ENCODE results near the gene RPL31. TPM values are rescaled to one million over a fixed set of nuclear protein-coding genes. Genes with fewer than 3 reads are reported as not detected.
A peak's percentile ranks its signal among the peaks of the same experiment; 100 is the strongest.

RPL31 gene
- total RNA-seq, 2 donors from 2014 or later: 1,159 to 1,593 TPM

DNA sequence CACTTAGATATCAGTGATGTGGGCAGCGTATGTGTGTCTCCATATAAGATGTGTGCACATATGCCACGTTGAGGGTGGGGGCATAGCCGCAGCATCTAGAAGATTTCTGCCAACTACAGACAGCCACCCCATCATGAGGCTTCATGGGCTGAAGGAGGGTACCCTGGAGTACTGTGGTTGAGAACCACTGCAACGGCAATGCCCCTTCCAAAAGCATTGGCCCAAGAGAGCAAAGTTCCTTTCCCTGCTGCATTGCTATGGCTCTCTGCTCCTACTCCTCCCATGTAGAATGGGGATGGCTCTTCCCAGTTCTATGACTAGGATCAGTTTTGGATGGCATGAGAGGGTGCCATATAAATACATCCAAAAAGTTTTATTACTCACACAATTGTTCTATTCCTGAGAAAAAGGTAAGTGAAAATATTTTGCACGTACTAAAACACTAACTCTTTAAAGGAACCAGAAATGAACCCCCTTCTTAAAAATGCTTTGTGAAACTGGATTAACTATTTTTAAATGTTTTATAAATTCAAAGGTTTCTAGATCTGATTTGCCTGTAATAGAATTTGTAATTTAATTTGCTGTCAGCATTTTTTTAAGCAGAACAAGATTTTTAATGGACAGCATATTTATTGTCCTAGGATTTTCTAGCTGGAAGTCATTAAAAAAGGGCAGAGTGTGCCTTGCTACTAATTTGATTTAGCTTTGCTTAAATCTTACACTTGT, 4.4 kb upstream of the RPL31 start:
- Mint-ChIP-seq H3K36me3 (ENCODE audit: low read depth) (peaks cover 11% of the 10 kb centered on the region), H3K27me3 (no peaks in the 10 kb centered on the region), H3K27ac (no peak overlapping the region), H3K9me3 (peaks cover 3% of the 10 kb centered on the region), H3K4me1 (peaks cover 8% of the 10 kb centered on the region), H3K4me3 (no peak overlapping the region)
- no peak for ATAC-seq (replicated peaks)

DNA sequence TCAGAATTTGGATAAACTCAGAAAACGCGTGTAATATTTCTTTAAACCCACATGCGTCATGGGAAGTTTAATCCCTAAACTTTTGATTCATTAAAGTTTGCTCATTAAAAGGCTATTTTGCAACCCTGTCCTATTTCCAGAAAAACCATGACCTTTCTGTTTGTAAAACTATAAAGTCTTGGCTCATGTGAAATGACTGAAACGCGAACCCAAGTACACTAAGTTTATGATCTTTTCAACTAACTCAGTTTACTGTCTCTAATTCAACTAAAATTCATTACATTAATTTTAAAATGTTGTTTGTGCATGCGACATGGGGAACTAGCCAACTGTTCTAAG, 3.9 kb upstream of the RPL31 start:
- Mint-ChIP-seq H3K27ac (no peak overlapping the region), H3K4me1 (peaks cover 8% of the 10 kb centered on the region), H3K27me3 (no peaks in the 10 kb centered on the region), H3K4me3 (no peak overlapping the region), H3K36me3 (ENCODE audit: low read depth) (peaks cover 17% of the 10 kb centered on the region), H3K9me3 (peaks cover 3% of the 10 kb centered on the region)
- no peak for ATAC-seq (replicated peaks)

DNA sequence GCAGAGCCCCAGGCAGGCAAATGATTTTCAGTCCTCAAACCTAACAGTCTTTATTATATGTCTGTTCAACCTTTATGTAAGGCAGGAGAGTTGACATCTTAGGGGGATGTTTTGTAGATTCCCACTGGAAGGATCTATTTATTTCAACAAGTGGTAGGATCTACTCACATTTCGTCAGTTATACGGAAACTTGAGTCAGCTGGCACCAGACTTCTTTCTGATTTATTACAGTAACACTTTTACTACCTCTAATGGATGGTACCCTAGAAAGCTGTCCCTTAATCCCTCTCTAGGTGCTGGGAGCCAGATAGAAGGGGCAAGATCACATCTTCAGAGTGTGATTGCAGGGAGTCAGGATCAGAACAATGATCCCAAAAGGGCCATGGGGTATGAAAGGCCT, 2.1 kb upstream of the RPL31 start:
- peak overlapping the region; percentile 64 for H3K27ac Mint-ChIP-seq
- no peaks in the 10 kb centered on the region for H3K27me3 Mint-ChIP-seq
- H3K9me3 Mint-ChIP-seq: peaks cover 3% of the 10 kb centered on the region
- peaks cover 26% of the 10 kb centered on the region for H3K4me1 Mint-ChIP-seq
- H3K4me3 Mint-ChIP-seq: peak overlapping the region; percentile 26
- H3K36me3 Mint-ChIP-seq (ENCODE audit: low read depth): peaks cover 35% of the 10 kb centered on the region
- ATAC-seq (replicated peaks): no peak

DNA sequence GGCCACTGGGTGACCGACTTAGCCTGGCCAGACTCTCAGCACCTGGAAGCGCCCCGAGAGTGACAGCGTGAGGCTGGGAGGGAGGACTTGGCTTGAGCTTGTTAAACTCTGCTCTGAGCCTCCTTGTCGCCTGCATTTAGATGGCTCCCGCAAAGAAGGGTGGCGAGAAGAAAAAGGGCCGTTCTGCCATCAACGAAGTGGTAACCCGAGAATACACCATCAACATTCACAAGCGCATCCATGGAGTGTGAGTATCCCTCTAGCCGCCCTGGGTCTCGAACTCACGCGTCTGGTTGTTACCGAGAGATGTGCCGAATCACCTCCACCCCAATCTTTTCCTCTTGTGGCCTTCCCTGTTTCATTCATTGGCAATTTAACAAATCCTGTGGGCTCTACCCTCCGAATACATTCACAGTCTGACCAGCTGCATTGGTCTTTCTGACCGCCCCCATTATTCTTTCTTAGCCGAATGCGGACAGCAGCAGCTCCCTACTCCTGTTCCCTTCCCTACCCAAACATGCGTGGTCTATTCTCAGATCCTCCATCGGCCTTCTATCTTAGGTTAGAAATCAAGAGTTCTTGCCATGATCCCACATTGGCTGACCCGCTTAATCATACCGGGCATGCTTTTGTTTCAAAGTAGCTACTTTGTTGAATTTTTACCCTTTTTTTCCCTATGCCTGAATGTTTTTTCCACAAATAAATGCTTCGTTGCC, 631 bp downstream of the RPL31 start:
- ATAC-seq (replicated peaks): no peak
- peaks cover 62% of the 10 kb centered on the region for H3K36me3 Mint-ChIP-seq (ENCODE audit: low read depth)
- peaks cover 3% of the 10 kb centered on the region for H3K9me3 Mint-ChIP-seq
- peak overlapping the region; percentile 99 for H3K27ac Mint-ChIP-seq
- no peaks in the 10 kb centered on the region for H3K27me3 Mint-ChIP-seq
- peaks cover 45% of the 10 kb centered on the region for H3K4me1 Mint-ChIP-seq
- peak overlapping the region; percentile 100 for H3K4me3 Mint-ChIP-seq

DNA sequence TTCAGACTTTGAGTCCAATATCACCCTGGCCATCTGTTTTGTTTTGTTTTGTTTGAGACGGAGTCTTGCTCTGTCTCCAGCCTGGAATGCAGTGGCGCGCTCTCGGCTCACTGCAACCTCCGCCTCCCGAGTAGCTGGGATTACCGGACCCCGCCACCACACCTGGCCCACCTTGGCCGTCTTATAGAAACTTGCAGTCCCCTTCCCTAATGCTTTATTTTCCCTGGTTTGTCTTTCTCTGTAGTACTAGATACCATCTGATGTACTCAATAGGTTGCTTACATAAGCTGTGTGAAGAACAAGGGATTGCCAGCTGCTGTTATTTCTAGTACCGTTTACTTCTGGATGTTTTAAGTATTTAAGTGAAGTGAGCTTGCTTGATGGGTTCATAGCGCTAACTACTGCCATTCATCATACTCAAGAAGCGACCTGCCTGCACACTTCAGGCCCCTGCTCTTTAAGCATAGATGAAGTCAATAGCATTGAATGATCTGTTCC, 1.2 kb downstream of the RPL31 start:
- no peak for ATAC-seq (replicated peaks)
- Mint-ChIP-seq H3K4me3 (peak overlapping the region; percentile 100), H3K27ac (peak overlapping the region; percentile 99), H3K9me3 (peaks cover 3% of the 10 kb centered on the region), H3K27me3 (no peaks in the 10 kb centered on the region), H3K36me3 (ENCODE audit: low read depth) (peaks cover 68% of the 10 kb centered on the region), H3K4me1 (peaks cover 51% of the 10 kb centered on the region)

DNA sequence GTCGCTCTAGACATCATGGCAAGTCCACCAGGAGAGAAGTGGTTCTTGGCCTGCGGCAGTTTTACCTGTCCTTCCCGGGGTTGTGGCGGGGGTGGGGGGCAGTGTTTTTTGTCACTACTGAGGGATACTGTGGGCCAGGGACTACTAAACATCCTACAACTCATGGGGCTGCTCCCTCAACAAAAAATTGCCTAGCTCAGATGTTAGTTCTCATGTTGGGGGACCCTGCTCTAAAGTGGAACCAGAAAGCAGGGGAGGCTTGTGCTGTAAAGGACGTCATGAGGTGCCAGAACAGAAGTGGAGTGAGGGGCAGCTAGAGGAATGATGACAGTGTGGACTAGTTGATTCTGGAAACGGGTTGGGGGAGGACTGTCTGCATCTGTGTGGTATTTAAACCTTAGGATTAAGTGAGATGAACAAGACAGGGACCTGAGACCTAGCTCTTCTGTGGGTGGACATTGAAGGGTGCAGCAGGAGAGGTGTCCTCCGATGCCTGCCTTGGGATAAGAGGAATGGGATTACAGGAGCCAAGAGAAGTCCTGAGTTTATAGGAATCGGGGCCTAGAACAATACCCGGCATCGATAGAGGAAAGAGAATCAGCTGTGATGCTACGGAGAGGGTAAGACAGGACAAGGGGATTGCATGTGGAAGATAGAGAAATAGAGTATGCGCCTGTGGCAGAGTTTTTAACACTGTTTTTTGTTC, 2.7 kb downstream of the RPL31 start:
- H3K4me3 Mint-ChIP-seq: peak overlapping the region; percentile 100
- H3K9me3 Mint-ChIP-seq: peaks cover 3% of the 10 kb centered on the region

DNA sequence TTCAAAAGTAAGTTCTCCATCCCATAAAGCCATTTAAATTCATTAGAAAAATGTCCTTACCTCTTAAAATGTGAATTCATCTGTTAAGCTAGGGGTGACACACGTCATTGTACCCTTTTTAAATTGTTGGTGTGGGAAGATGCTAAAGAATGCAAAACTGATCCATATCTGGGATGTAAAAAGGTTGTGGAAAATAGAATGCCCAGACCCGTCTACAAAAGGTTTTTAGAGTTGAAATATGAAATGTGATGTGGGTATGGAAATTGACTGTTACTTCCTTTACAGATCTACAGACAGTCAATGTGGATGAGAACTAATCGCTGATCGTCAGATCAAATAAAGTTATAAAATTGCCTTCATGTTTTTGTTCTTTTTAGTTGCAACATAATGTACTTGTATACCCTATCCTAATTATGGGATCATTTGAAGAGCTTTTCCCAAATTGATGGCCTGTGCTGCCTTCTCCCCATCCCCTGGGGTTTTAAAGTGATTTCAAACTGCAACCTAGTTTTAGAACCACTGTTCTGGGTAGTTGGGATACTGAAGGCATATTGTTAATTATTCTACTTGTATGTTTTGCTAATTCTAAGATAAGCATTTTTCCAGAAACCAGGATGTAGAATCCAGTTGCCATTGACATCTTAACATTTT, 4.1 kb downstream of the RPL31 start:
- H3K4me1 Mint-ChIP-seq: peaks cover 51% of the 10 kb centered on the region
- H3K4me3 Mint-ChIP-seq: peak overlapping the region; percentile 100
- peaks cover 96% of the 10 kb centered on the region for H3K36me3 Mint-ChIP-seq (ENCODE audit: low read depth)
- peak overlapping the region; percentile 99 for H3K27ac Mint-ChIP-seq
- no peaks in the 10 kb centered on the region for H3K27me3 Mint-ChIP-seq
- ATAC-seq (replicated peaks): no peak
- peaks cover 3% of the 10 kb centered on the region for H3K9me3 Mint-ChIP-seq

More for the DNA sequence above, 2.7 kb downstream of the RPL31 start:
- no peaks in the 10 kb centered on the region for H3K27me3 Mint-ChIP-seq
- H3K4me1 Mint-ChIP-seq: peaks cover 51% of the 10 kb centered on the region
- peaks cover 82% of the 10 kb centered on the region for H3K36me3 Mint-ChIP-seq (ENCODE audit: low read depth)
- peak overlapping the region; percentile 99 for H3K27ac Mint-ChIP-seq
- ATAC-seq (replicated peaks): no peak

DNA sequence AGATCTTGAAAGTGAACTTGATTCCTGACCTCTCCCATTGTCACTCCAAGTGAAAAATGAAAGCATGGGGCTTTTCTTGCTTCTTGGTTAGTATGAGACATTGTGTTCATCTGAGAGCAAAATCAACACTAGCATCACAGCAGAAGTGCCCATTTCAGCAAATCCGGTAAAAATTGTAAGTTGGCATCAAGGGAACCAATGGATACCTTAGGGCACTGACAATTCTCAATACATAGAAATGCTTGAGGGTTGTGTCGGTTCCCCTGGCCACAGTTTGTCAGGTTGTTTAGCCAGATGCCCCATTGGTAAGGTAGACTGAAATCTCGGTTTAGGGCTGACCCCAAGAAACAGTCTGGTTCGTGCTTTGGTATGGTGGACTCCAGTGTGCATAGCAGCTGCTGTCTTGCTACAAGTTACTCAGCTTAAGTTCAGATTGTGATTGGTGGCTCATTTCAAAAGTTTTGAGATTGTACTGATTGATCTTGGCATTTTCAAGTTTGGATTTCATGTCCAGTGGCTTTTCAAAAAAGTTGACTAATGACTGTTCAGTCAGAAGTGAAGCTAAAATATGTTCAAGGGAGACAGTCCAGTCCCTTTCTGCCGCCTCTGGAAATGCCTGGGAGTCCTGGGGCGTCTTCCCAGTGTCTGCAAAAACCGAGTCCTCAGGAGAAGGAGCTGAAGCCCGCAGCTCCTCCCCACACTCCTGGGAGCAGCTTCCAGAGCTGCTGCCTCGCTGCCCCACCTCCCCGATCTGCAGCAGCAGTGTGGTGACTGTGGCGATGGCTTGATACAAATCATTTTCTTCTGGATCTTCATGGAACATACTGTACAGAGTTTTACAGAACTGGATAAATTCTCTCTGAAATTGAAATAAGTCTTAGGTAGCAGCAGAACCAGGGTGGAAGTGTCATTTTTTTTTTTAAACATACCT, 5.6 kb downstream of the RPL31 start:
- H3K27me3 Mint-ChIP-seq: no peaks in the 10 kb centered on the region
- H3K27ac Mint-ChIP-seq: peak overlapping the region; percentile 74
- H3K4me1 Mint-ChIP-seq: peaks cover 52% of the 10 kb centered on the region
- H3K4me3 Mint-ChIP-seq: peak overlapping the region; percentile 100
- peak; percentile 51 for ATAC-seq (replicated peaks)
- no peaks in the 10 kb centered on the region for H3K9me3 Mint-ChIP-seq
- H3K36me3 Mint-ChIP-seq (ENCODE audit: low read depth): peaks cover 100% of the 10 kb centered on the region

DNA sequence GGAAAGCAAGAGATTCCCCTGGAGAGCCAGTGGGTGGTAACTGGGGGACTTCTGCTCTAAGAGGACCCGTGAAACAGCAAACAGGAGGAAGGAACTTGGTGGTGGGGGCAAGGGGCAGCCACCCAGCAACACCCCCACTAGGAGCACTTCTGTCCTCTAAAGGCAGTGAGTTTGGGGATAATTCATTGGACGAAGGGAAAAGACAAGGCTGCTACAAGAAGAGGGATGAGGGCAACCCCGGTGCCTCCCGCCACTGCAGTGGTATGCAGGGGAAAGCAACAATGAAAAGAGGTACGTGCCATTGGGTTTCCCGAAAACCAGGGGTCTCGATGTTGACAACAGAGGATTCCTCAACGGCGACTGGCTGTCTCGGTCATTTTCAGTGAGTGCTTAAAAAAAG, 9.1 kb downstream of the RPL31 start:
- peak overlapping the region; percentile 66 for H3K27ac Mint-ChIP-seq
- no peak for ATAC-seq (replicated peaks)
- peaks cover 21% of the 10 kb centered on the region for H3K4me1 Mint-ChIP-seq
- H3K27me3 Mint-ChIP-seq: no peaks in the 10 kb centered on the region
- no peaks in the 10 kb centered on the region for H3K9me3 Mint-ChIP-seq
- peaks cover 92% of the 10 kb centered on the region for H3K36me3 Mint-ChIP-seq (ENCODE audit: low read depth)
- no peak overlapping the region for H3K4me3 Mint-ChIP-seq

DNA sequence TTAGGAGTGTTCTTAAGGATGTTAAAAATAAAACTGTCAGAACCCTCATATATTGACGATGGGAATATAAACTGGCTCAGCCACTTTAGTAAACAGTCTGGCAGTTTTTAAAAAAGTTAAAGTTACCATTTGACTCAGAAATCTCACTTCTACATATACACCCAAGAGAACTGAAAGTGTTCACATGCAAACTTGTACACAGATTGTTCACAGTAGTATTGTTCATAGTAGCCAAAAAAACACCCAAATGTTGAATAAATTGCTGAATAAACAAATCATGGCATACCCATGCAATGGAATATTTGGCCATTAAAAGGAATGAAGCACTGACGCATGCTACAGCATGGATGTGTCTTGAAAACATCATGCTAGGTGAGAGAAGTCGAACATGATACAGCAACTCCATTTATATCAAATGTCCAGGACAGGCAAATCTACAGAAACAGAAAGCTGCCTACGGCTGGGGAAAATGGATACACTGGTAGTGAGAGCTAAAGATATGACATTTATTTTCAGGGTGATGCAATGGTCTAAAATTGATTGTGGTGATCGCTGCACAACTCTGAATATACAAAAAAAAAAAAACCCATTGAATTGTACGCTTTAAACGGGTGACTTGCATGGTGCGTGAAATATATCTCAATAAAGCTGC, 10.1 kb downstream of the RPL31 start:
- Mint-ChIP-seq H3K9me3 (no peaks in the 10 kb centered on the region), H3K36me3 (ENCODE audit: low read depth) (peaks cover 81% of the 10 kb centered on the region), H3K27ac (peak overlapping the region; percentile 8), H3K4me3 (no peak overlapping the region), H3K27me3 (no peaks in the 10 kb centered on the region), H3K4me1 (peaks cover 19% of the 10 kb centered on the region)
- peak; percentile 78 for ATAC-seq (replicated peaks)

DNA sequence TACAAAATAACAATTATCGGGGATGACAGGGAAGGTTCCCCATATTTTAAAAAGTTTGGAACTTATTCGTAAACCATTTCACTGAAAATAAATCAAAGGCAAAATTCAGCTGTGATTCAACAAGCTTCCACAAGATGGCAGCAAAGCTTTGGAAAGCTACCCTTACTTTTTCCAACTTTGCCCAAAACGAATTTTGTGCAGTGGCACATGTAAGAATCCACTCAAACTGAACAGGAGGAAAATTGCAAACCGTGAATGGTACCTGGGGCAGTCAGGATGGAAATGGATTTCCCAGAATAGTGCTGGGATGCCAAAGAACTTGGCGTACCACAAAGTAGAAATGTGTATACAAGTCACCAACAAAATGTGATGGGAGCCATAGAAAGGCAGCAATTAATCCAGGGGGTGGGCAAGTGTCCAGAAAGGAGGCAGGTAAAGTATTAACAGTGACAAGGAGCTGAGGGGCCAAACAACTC, 10.7 kb downstream of the RPL31 start:
- Mint-ChIP-seq H3K36me3 (ENCODE audit: low read depth) (peaks cover 81% of the 10 kb centered on the region), H3K4me3 (no peak overlapping the region), H3K27ac (peak overlapping the region; percentile 8), H3K27me3 (no peaks in the 10 kb centered on the region), H3K9me3 (no peaks in the 10 kb centered on the region), H3K4me1 (peaks cover 14% of the 10 kb centered on the region)
- no peak for ATAC-seq (replicated peaks)

DNA sequence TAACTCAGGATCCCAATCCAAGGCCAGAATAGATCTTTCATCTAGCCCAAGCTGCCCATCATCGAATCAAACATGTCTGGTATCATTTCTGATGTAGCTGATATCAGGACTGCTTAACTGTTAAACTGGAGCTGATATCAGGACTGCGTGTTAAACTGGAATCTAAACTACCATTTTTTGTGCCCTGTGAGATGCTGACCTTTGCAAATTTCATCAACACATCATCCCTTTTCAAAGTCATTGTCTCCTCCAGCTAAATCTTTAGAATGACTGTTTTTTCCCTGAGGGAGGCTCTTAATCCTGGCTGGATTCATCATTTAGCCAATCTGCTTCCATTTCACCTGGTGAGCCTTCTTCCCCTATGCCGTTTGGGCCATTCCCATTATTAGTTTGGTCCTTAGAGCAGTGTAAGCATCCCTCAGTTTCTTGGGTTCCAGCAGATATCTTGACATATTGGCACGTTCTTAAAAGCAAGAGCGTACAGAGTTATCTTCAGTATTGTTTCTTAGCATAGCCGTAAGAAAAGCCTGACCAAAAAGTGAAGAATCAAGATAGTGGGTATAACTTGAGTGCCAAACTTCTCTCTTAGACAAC, 12.3 kb downstream of the RPL31 start:
- H3K27me3 Mint-ChIP-seq: no peaks in the 10 kb centered on the region
- H3K27ac Mint-ChIP-seq: no peak overlapping the region
- peaks cover 8% of the 10 kb centered on the region for H3K4me1 Mint-ChIP-seq
- H3K4me3 Mint-ChIP-seq: no peak overlapping the region
- no peak for ATAC-seq (replicated peaks)
- no peaks in the 10 kb centered on the region for H3K9me3 Mint-ChIP-seq
- H3K36me3 Mint-ChIP-seq (ENCODE audit: low read depth): peaks cover 80% of the 10 kb centered on the region

DNA sequence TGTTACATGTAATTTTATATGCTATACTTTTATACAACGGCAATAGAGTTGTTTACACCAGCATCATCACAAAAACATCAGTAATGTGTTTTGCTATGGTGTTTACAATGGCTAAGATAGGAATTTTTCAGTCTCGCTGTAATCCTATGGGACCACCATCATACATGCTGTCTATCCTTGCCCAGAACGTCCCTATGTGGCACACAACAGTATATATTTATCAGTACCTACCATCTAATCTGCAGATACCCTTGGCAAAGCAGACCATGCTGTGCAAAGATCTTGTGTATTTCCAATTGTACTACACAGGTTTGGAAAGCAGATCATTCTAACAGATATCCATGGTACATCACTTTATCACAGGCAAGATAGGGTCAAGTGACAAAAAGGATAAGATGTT, 15.3 kb downstream of the RPL31 start:
- Mint-ChIP-seq H3K9me3 (no peaks in the 10 kb centered on the region), H3K27me3 (no peaks in the 10 kb centered on the region), H3K4me3 (no peak overlapping the region), H3K36me3 (ENCODE audit: low read depth) (peaks cover 65% of the 10 kb centered on the region), H3K4me1 (peaks cover under 1% of the 10 kb centered on the region), H3K27ac (no peak overlapping the region)
- no peak for ATAC-seq (replicated peaks)
